Ishikawa (cell line): ENCODE results near the gene HTT-AS.

Source experiments
- CEBPB ChIP-seq: IDR thresholded peaks from 2 replicates; pipeline ENCODE4 v1.6.1; 2012
- CREB1 ChIP-seq: IDR thresholded peaks from 2 replicates; pipeline ENCODE4 v1.6.1; 2012; ENCODE audit warnings: low read depth
- EGR1 ChIP-seq: IDR thresholded peaks from 2 replicates; pipeline ENCODE4 v1.6.1; 2012
- EP300 ChIP-seq: IDR thresholded peaks from 2 replicates; pipeline ENCODE4 v1.6.1; 2012; ENCODE audit warnings: borderline replicate concordance
- FOXM1 ChIP-seq: IDR thresholded peaks from 2 replicates; pipeline ENCODE4 v1.6.1; 2012; ENCODE audit warnings: low read depth, borderline replicate concordance
- MAX ChIP-seq: IDR thresholded peaks from 2 replicates; pipeline ENCODE4 v1.6.1; 2012
- NFIC ChIP-seq: IDR thresholded peaks from 2 replicates; pipeline ENCODE4 v1.6.1; 2012
- RAD21 ChIP-seq: IDR thresholded peaks from 2 replicates; pipeline ENCODE4 v1.6.1; 2012; ENCODE audit warnings: low read depth
- REST ChIP-seq: IDR thresholded peaks from 2 replicates; pipeline ENCODE4 v1.6.1; 2012; ENCODE audit warnings: low read depth, mild to moderate bottlenecking
- TAF1 ChIP-seq: IDR thresholded peaks from 2 replicates; pipeline ENCODE4 v1.6.1; 2012; ENCODE audit warnings: low read depth, mild to moderate bottlenecking
- TCF12 ChIP-seq: IDR thresholded peaks from 2 replicates; pipeline ENCODE4 v1.6.1; 2012; ENCODE audit warnings: low read depth
- TEAD4 ChIP-seq: IDR thresholded peaks from 2 replicates; pipeline ENCODE4 v1.6.1; 2012
- YY1 ChIP-seq: IDR thresholded peaks from 2 replicates; pipeline ENCODE4 v1.6.1; 2012; ENCODE audit warnings: low read depth
- ZBTB7A ChIP-seq: IDR thresholded peaks from 2 replicates; pipeline ENCODE4 v1.6.1; 2012; ENCODE audit warnings: low read depth
- TF ChIP-seq, protein P1 (sequence below): IDR thresholded peaks from 2 replicates; pipeline ENCODE4 v1.6.1; 2012

Gene HTT-AS

GRCh38 chr4:3091464-3091863, 17.1 kb upstream of the HTT-AS start:
- no peak for TF ChIP-seq REST
- no peak for TF ChIP-seq YY1
- no peak for TF ChIP-seq TAF1
- TF ChIP-seq TCF12, result no peak
- TF ChIP-seq, protein P1, sequence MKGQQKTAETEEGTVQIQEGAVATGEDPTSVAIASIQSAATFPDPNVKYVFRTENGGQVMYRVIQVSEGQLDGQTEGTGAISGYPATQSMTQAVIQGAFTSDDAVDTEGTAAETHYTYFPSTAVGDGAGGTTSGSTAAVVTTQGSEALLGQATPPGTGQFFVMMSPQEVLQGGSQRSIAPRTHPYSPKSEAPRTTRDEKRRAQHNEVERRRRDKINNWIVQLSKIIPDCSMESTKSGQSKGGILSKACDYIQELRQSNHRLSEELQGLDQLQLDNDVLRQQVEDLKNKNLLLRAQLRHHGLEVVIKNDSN, result no peak
- no peak for TF ChIP-seq EGR1
- no peak for TF ChIP-seq MAX
- no peak for TF ChIP-seq FOXM1

GRCh38 chr4:3087115-3087797, 12.9 kb upstream of the HTT-AS start:
- TF ChIP-seq EGR1 (no peak), EP300 (no peak), YY1 (no peak), CREB1 (no peak), NFIC (no peak), RAD21 (no peak), REST (no peak), TCF12 (no peak)

- no peak for TF ChIP-seq ZBTB7A
- no peak for TF ChIP-seq CEBPB
- TF ChIP-seq YY1, result no peak
- TF ChIP-seq EP300, result no peak
- TF ChIP-seq REST, result no peak
- TF ChIP-seq EGR1, result no peak
- no peak for TF ChIP-seq MAX
- no peak for TF ChIP-seq FOXM1
- TF ChIP-seq, protein P1, result no peak
- no peak for TF ChIP-seq CREB1
- no peak for TF ChIP-seq NFIC
- TF ChIP-seq TCF12, result no peak
- no peak for TF ChIP-seq RAD21
- TF ChIP-seq TEAD4, result no peak
- no peak for TF ChIP-seq TAF1
Observed at GRCh38 chr4:3085948-3086670, 11.8 kb upstream of the HTT-AS start.

GRCh38 chr4:3083732-3084131, 9.4 kb upstream of the HTT-AS start:
- TF ChIP-seq ZBTB7A, result no peak
- no peak for TF ChIP-seq NFIC
- TF ChIP-seq REST, result no peak
- no peak for TF ChIP-seq EGR1
- no peak for TF ChIP-seq FOXM1
- TF ChIP-seq CEBPB, result no peak
- TF ChIP-seq CREB1, result no peak
- TF ChIP-seq RAD21, result no peak
- no peak for TF ChIP-seq TAF1
- TF ChIP-seq YY1, result no peak
- TF ChIP-seq TCF12, result no peak
- TF ChIP-seq, protein P1, result no peak
- TF ChIP-seq MAX, result no peak
